Measurements from ENCODE around the gene PLIN5.

PLIN5 gene

GRCh38 chr19:4534836-4535658, at the start of gene PLIN5:
TSS of gene PLIN5 (minus strand) at chr19:4535224. CDS start at chr19:4534074, 1,150 bp downstream.
- peak; percentile 60 to 77 for DNase-seq

- no peak for DNase-seq
These were observed 49.1 kb upstream of the PLIN5 start for GRCh38 chr19:4583961-4584669.

GRCh38 chr19:4582980-4583842, 48.2 kb upstream of the PLIN5 start:
- DNase-seq = no peak

- DNase-seq = peak in 1 of 2 experiments; percentile 42
These were observed 46.9 kb upstream of the PLIN5 start for GRCh38 chr19:4581666-4582553.

GRCh38 chr19:4580961-4581665, 46.1 kb upstream of the PLIN5 start:
- no peak for DNase-seq

GRCh38 chr19:4580021-4580901, 45.2 kb upstream of the PLIN5 start:
- no peak for DNase-seq

- no peak for DNase-seq
These were observed 44.4 kb upstream of the PLIN5 start for GRCh38 chr19:4579389-4579788.

- DNase-seq = no peak
These were observed 43.7 kb upstream of the PLIN5 start for GRCh38 chr19:4578552-4579248.

- no peak for DNase-seq
These were observed 42.2 kb upstream of the PLIN5 start for GRCh38 chr19:4577020-4577782.

GRCh38 chr19:4576016-4576933, 41.3 kb upstream of the PLIN5 start:
- peak in 1 of 2 experiments; percentile 29 for DNase-seq

GRCh38 chr19:4575267-4576015, 40.4 kb upstream of the PLIN5 start:
- DNase-seq = no peak

- DNase-seq = no peak
These were observed 38.7 kb upstream of the PLIN5 start for GRCh38 chr19:4573682-4574081.

GRCh38 chr19:4571305-4571917, 36.4 kb upstream of the PLIN5 start:
- no peak for DNase-seq

GRCh38 chr19:4570916-4571304, 35.9 kb upstream of the PLIN5 start:
- no peak for DNase-seq

- no peak for DNase-seq
These were observed 35.4 kb upstream of the PLIN5 start for GRCh38 chr19:4570402-4570801.

GRCh38 chr19:4568886-4569285, 33.9 kb upstream of the PLIN5 start:
- DNase-seq = no peak
